Upper lobe of left lung (tissue), 4 donors: ENCODE results near the gene SAPCD1.

ENCODE experiments used
- POLR2AphosphoS5 ChIP-seq, 2 donors: sonication (generic); formaldehyde crosslinking; IDR thresholded peaks; one replicate each; pipeline ENCODE4 v1.5.1; 2017; ENCODE audit warnings: antibody characterized with exemption in 2 of 2
- TF ChIP-seq, protein P1 (sequence below), 6 experiments: fragments of 450-650 bp in 4 of 6; fragments of 200-600 bp in 2 of 6; sonication (generic) in 2 of 6; IDR thresholded peaks; one replicate each; pipeline ENCODE4 v1.5.1; 2016 to 2019; ENCODE audit warnings: antibody characterized with exemption in 6 of 6

DNA sequence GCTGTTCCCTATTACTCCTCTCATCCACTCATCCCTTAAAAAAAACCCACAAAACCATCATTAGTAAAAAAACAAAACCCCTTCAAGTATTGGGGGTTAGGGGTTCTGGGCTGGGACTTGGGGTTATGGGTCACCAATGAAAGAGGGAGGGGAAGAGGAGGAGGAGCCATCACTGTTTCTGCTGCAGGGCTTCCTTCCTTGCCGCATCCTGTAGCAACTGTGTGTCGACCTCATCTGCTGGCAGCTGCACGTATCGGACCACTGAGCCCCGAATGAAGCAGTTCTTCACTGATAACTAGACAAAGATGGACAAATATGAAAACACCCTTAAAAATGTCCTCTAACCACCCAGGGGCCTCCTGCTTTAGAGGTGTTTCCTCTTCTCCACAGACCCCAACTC lies 35.1 kb downstream of the SAPCD1 start:
- no peak for TF ChIP-seq POLR2AphosphoS5 (IDR thresholded peaks at IDR 0.05)
- TF ChIP-seq, protein P1, sequence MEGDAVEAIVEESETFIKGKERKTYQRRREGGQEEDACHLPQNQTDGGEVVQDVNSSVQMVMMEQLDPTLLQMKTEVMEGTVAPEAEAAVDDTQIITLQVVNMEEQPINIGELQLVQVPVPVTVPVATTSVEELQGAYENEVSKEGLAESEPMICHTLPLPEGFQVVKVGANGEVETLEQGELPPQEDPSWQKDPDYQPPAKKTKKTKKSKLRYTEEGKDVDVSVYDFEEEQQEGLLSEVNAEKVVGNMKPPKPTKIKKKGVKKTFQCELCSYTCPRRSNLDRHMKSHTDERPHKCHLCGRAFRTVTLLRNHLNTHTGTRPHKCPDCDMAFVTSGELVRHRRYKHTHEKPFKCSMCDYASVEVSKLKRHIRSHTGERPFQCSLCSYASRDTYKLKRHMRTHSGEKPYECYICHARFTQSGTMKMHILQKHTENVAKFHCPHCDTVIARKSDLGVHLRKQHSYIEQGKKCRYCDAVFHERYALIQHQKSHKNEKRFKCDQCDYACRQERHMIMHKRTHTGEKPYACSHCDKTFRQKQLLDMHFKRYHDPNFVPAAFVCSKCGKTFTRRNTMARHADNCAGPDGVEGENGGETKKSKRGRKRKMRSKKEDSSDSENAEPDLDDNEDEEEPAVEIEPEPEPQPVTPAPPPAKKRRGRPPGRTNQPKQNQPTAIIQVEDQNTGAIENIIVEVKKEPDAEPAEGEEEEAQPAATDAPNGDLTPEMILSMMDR (IDR thresholded peaks at IDR 0.05), result no peak
